NT2/D1 (cell line): ENCODE data around the gene LGALS7.

Experiments
- YY1 ChIP-seq: IDR thresholded peaks from 2 replicates; pipeline ENCODE4 v1.6.1; 2011; ENCODE audit not compliant: insufficient read length, insufficient read depth
- ZNF274 ChIP-seq: IDR thresholded peaks from 2 replicates; pipeline ENCODE4 v1.6.1; 2011; ENCODE audit warnings: mild to moderate bottlenecking, low read depth, low read length

GRCh38 chr19:38739440-38740256, 33.7 kb downstream of the LGALS7 start:
- TF ChIP-seq YY1 (no peak), ZNF274 (no peak)
